Measurements from ENCODE around the gene MOCOS. TPM values are rescaled to one million over a fixed set of nuclear protein-coding genes. Genes with fewer than 3 reads are reported as not detected.
A peak's percentile ranks its signal among the peaks of the same experiment; 100 is the strongest.

The MOCOS gene
- total and polyA plus RNA-seq, 2 of the 13 experiments (the other 11 are each of a cell fraction or from before 2014, with no cell fraction given): 7.7 to 15.4 TPM

- TF ChIP-seq ZNF740 (CRISPR knock-in tag; IDR thresholded peaks at IDR 0.05): no peak
- TF ChIP-seq ZFX (CRISPR knock-in tag; IDR thresholded peaks at IDR 0.05; ENCODE audit: low read depth): peak; percentile 45
- 0 out of 2 replicates have a peak, but pooled peaks have one; percentile 60 for TF ChIP-seq ZBTB4 (CRISPR knock-in tag; IDR thresholded peaks at IDR 0.05; ENCODE audit: borderline replicate concordance)
- TF ChIP-seq ZNF772 (CRISPR knock-in tag; IDR thresholded peaks at IDR 0.05): 0 out of 2 replicates have a peak, but pooled peaks have one; percentile 43
- 0 out of 2 replicates have a peak, but pooled peaks have one; percentile 37 for TF ChIP-seq KLF13 (CRISPR knock-in tag; IDR thresholded peaks at IDR 0.05)
- peak; percentile 86 for TF ChIP-seq EED (CRISPR knock-in tag; IDR thresholded peaks at IDR 0.05)
- TF ChIP-seq ZNF879 (CRISPR knock-in tag; IDR thresholded peaks at IDR 0.05): peak; percentile 56; the same call in 1 of the 2 replicates
- TF ChIP-seq ZNF891 (CRISPR knock-in tag; IDR thresholded peaks at IDR 0.05): peak; percentile 76
- TF ChIP-seq THAP11 (CRISPR knock-in tag; IDR thresholded peaks at IDR 0.05): peak; percentile 5; the same call in 1 of the 2 replicates
- 0 out of 2 replicates have a peak, but pooled peaks have one; percentile 34 for TF ChIP-seq PRDM10 (CRISPR knock-in tag; IDR thresholded peaks at IDR 0.05; ENCODE audit: low read depth)
- TF ChIP-seq SRF (IDR thresholded peaks at IDR 0.05; ENCODE audit: low read depth, low read length): no peak
- TF ChIP-seq ZNF839 (CRISPR knock-in tag; IDR thresholded peaks at IDR 0.05; ENCODE audit: borderline replicate concordance): 0 out of 2 replicates have a peak, but pooled peaks have one; percentile 28
- TF ChIP-seq ZMAT5 (CRISPR knock-in tag; IDR thresholded peaks at IDR 0.05; ENCODE audit: borderline replicate concordance, low read depth): no peak
- TF ChIP-seq ZNF12 (CRISPR knock-in tag; IDR thresholded peaks at IDR 0.05): no peak
- TF ChIP-seq ZNF569 (CRISPR knock-in tag; IDR thresholded peaks at IDR 0.05; ENCODE audit: borderline replicate concordance): no peak
- no peak for TF ChIP-seq HES4 (CRISPR knock-in tag; IDR thresholded peaks at IDR 0.05; ENCODE audit: borderline replicate concordance)
- no peak for TF ChIP-seq MIER3 (CRISPR knock-in tag; IDR thresholded peaks at IDR 0.05; ENCODE audit: borderline replicate concordance)
- peak; percentile 72; the same call in 1 of the 2 replicates for TF ChIP-seq SMAD3 (CRISPR knock-in tag; IDR thresholded peaks at IDR 0.05)
- TF ChIP-seq ZNF674 (CRISPR knock-in tag; IDR thresholded peaks at IDR 0.05; ENCODE audit: low read depth): 0 out of 2 replicates have a peak, but pooled peaks have one; percentile 42
- TF ChIP-seq ETV5 (CRISPR knock-in tag; IDR thresholded peaks at IDR 0.05; ENCODE audit: borderline replicate concordance): peak; percentile 22
- TF ChIP-seq STAG1 (CRISPR knock-in tag; IDR thresholded peaks at IDR 0.05): no peak
Observed at GRCh38 chr18:36187826-36188721, 777 bp downstream of the MOCOS start (continued).
